Measurements from ENCODE around the gene THRB.

THRB gene

DNA sequence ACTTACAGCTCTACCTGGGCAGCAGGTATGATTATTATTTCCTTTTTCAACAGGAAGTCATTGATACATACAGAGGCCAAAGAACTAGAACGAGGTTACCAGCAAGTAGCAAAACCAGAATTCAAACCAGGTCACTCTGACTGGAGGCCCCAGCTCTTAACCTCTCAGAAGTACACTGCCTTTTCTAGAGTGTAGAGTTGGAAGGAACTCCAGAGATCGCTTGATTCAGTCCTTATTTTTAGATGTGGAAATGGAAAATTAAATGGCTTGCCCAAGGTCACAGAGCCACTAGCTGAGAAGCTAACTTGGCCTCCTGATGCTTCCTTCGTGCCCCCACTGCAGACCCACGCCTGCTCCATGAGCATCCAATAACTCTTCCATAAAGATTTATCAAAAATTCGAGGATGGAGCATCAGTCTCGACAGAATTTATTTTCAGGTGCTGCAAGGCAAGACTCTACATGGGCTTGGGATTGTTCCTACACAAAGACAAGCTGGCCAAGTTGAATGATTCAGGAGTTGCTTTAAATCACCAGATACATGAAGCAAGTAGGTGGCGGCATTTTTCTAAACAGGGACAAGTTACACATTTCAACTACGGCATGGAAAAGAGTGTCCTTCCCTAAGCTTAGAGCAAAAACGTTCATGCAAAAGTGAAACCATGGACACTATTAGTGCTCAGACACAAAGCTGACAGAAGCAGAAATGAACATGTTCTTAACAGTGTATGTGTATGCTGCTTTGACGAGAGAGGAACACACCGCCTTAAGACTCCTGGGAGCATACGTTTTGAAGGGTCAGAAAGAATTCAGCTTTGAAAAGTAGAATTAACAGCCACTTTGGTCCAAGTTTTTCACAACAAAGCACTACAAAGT, 235.7 kb downstream of the THRB start:
- H3K4me3 ChIP-seq (replicated peaks; ENCODE audit: low read depth, low read length): no peak overlapping the region
- DNase-seq (ENCODE audit: extremely low read depth, low read depth): no peak
- TF ChIP-seq, protein P1, sequence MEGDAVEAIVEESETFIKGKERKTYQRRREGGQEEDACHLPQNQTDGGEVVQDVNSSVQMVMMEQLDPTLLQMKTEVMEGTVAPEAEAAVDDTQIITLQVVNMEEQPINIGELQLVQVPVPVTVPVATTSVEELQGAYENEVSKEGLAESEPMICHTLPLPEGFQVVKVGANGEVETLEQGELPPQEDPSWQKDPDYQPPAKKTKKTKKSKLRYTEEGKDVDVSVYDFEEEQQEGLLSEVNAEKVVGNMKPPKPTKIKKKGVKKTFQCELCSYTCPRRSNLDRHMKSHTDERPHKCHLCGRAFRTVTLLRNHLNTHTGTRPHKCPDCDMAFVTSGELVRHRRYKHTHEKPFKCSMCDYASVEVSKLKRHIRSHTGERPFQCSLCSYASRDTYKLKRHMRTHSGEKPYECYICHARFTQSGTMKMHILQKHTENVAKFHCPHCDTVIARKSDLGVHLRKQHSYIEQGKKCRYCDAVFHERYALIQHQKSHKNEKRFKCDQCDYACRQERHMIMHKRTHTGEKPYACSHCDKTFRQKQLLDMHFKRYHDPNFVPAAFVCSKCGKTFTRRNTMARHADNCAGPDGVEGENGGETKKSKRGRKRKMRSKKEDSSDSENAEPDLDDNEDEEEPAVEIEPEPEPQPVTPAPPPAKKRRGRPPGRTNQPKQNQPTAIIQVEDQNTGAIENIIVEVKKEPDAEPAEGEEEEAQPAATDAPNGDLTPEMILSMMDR (IDR thresholded peaks at IDR 0.05; ENCODE audit: low read depth, low read length, missing control alignments): no peak

DNA sequence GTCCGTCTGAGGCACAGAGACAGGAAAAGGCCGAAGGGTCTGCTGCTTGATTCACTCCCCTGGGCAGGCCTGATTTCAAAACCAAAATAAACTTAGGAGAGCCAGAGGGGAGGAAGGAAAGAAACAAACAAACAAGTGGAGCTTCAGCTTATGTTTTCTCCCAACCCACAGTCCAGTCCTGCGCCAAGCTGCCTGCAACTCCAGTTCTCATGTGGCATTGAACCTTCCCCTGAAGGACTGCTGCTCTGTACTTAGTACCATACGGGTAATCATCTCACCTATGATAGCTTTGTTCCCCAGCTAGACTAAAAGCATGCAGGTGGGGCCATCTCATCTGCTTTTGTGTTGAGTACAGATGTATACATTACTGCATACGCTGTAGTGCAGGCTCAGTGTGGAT, 236.4 kb downstream of the THRB start:
- TF ChIP-seq, protein P1 (IDR thresholded peaks at IDR 0.05; ENCODE audit: low read depth, low read length, missing control alignments): no peak

DNA sequence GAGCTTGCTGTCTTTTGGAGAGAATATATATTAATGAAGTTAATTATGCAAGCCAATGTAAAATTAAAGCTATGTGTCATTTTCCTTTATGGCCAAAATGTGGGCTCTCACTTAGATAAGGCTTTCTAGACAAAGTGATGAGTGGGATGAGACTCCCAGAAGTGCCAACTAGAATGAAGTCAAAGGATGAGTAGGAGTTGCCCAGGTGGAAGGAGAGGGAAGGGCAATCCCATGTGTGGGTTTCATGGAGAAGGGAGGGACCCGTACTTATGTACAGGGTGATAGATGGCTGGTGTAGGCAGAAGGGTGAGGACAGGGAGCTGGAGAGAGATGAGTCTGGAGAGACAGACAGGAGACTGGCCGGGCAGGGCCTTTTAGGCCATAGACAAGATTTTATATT, 239.2 kb downstream of the THRB start:
- no peak for DNase-seq (ENCODE audit: extremely low read depth, low read depth)
- H3K4me3 ChIP-seq (replicated peaks; ENCODE audit: low read depth, low read length): no peak overlapping the region
- TF ChIP-seq, protein P1 (IDR thresholded peaks at IDR 0.05; ENCODE audit: low read depth, low read length, missing control alignments): no peak

More for the DNA sequence above, 236.4 kb downstream of the THRB start:
- DNase-seq (ENCODE audit: extremely low read depth, low read depth): no peak
- no peak overlapping the region for H3K4me3 ChIP-seq (replicated peaks; ENCODE audit: low read depth, low read length)

DNA sequence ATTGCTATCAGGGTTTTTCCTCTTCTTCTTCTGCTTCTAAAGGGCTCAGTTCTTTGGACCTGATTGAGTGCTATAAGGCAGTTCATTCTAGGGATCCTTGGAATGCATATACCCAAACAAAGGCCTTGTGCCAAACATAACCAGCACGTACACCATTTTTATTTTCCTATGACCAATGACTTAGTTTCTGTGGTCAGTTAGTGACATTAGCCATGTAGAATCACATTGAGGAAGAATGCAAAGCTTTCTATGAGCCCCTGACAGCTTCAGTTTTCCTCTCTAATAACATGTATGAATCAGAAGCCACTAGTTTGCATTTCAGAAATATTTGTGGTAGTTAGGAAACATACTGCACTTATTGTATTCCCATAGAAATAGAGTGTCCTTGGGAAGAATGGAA, 240.0 kb downstream of the THRB start:
- H3K4me3 ChIP-seq (replicated peaks; ENCODE audit: low read depth, low read length): no peak overlapping the region
- no peak for DNase-seq (ENCODE audit: extremely low read depth, low read depth)
- TF ChIP-seq, protein P1 (IDR thresholded peaks at IDR 0.05; ENCODE audit: low read depth, low read length, missing control alignments): no peak

DNA sequence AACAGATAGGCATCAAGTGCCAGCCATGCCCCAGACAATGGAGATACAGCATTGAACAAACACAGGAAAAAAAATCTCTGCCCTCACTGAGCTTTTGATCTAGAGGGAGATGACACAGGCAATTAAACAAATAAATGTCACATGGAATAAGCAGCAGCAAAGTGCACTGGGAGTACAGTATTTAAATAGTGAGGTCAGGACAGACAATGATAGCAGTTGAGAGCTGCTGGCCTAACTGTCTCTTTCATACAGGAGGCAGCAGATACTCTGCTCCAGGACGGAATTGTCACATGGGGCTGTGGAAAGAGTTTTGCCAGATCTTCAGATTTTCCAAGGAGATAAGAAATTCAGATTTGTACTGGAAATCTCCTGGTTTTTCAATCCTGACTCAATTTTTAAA, 241.3 kb downstream of the THRB start:
- no peak overlapping the region for H3K4me3 ChIP-seq (replicated peaks; ENCODE audit: low read depth, low read length)
- TF ChIP-seq, protein P1 (IDR thresholded peaks at IDR 0.05; ENCODE audit: low read depth, low read length, missing control alignments): no peak
- no peak for DNase-seq (ENCODE audit: extremely low read depth, low read depth)

DNA sequence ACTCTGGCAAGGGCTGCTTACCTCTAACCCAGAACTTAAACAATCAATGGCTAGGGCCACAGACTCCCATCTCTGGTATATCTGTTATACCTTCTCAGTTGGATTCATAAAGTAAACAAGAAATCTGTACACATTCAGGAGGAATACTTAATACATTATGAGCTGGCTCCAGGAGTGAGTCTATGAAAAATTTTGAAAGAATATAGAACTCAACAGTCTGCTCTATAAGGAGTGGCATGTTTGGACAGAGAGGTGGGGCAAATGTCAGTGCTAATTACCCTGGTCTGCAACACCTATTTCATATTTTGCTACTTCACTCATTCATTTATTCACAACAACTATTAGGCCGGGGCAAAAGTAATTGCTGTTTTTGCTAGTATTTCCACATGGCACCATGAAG, 245.1 kb downstream of the THRB start:
- TF ChIP-seq, protein P1 (IDR thresholded peaks at IDR 0.05; ENCODE audit: low read depth, low read length, missing control alignments): no peak
- H3K4me3 ChIP-seq (replicated peaks; ENCODE audit: low read depth, low read length): no peak overlapping the region
- DNase-seq (ENCODE audit: extremely low read depth, low read depth): no peak
